Epithelial cell of esophagus (primary cell): ENCODE measurements around the gene CDH18.

Experiments used
- DNase-seq: peaks from one replicate; pipeline ENCODE4 v3.0.0; 2010; ENCODE audit warnings: low read depth
- H3K4me3 ChIP-seq: 2 replicates; pipeline ENCODE4 v1.5.1; 2011; ENCODE audit warnings: mild to moderate bottlenecking, low read length, control low read depth
- CTCF ChIP-seq: IDR thresholded peaks from 2 replicates; pipeline ENCODE4 v1.5.1; 2011; ENCODE audit warnings: low read depth, mild to moderate bottlenecking, low read length, control low read depth, inconsistent platforms; ENCODE audit not compliant: insufficient read depth; ENCODE audit errors: missing control alignments

CDH18 gene

DNA sequence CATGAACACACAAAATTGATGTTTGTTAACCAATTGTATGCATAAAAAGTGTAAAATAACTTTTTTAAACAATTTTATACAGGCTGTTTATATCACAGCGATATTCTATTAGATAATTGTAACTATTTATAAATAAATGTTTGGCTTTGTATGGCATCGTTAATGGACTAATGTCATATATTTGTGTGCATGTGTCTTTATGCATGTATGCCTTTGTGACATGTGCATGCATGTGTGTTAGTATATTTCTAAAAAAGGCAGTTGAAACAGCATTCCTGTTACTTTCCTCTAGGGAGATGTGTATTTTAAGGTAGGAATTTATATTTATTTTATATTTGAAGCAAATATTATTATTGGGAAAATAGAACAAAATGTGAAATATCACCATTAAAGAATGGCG lies 268.9 kb downstream of the CDH18 start:
- no peak for TF ChIP-seq CTCF
- H3K4me3 ChIP-seq = no peak overlapping the region
- DNase-seq = no peak

DNA sequence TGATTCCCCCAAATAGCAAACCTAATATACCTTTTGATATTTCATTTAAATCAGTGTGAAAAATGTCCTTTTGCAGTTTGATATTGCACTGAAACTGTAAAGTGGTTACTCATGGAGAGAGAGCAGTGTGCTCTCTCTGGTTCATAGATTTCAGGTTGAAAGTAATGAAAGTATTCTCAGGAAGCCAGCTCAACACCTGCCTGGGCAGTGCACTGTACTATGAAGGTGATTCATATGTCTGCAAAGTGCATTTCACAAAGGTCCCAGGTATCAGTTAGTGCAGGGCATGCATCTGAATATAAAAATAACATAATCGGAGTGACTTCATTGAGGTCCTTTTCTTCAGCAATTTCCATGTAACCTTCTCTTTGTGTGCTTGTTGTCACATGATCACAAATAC lies 274.3 kb downstream of the CDH18 start:
- no peak overlapping the region for H3K4me3 ChIP-seq
- no peak for TF ChIP-seq CTCF
- peak; percentile 63 for DNase-seq

DNA sequence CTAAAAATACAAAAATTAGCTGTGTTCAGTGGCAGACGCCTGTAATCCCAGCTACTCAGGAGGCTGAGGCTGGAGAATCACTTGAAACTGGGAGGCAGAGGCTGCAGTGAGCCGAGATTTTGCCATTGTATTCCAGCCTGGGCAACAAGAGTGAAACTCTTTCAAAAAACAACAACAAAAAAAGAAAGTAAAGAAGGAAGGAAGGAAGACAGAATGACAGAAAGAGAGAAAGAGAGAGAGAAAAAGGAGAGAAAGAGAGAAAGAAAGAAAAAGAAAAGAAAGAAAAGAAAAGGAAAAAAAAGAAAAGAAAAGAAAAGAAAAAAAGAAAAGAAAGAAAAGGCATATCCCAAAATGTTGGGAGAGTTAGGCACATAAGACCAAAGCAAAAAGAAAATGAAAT lies 278.6 kb downstream of the CDH18 start:
- no peak for TF ChIP-seq CTCF
- no peak overlapping the region for H3K4me3 ChIP-seq
- DNase-seq = no peak

GRCh38 chr5:19706776-19707175 lies 281.2 kb downstream of the CDH18 start:
- H3K4me3 ChIP-seq = no peak overlapping the region
- no peak for TF ChIP-seq CTCF

GRCh38 chr5:19701731-19702130 lies 286.3 kb downstream of the CDH18 start:
- no peak for TF ChIP-seq CTCF
- H3K4me3 ChIP-seq = no peak overlapping the region
- DNase-seq = no peak

More at GRCh38 chr5:19706776-19707175, 281.2 kb downstream of the CDH18 start:
- no peak for DNase-seq

GRCh38 chr5:19694949-19695611 lies 292.9 kb downstream of the CDH18 start:
- TF ChIP-seq CTCF = no peak
- no peak overlapping the region for H3K4me3 ChIP-seq
- DNase-seq = no peak

- TF ChIP-seq CTCF = no peak
- DNase-seq = no peak
- no peak overlapping the region for H3K4me3 ChIP-seq
These were observed 297.0 kb downstream of the CDH18 start for GRCh38 chr5:19690978-19691377.
